Measurements from ENCODE around the gene TIMM21. TPM values are rescaled to one million over a fixed set of nuclear protein-coding genes. Genes with fewer than 3 reads are reported as not detected.

TIMM21 gene
- polyA plus RNA-seq, 1 donor (not counting 4 experiments of a cell fraction or from before 2014, with no cell fraction given), result 76.0 TPM

DNA sequence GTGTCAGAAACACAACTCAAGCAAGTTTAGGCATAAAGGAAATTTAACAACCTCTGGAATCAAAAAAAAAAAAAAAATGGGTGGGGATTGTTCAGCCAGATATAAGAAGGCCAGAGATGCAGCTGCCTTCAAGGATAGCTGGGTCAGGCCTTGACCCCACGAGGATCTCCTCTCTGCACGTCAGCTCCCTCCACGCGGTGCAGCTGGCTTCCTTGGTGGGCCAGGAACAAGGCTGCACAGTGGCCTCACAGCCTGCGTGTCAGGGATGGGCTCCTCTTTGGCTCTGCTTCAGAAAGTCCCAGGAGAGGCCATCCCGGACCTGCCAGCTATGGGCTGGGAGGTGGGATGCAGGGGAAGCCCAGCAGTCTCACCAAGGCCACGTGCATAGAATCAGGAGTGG is 55.5 kb downstream of the TIMM21 start:
- DNase-seq (ENCODE audit: low read depth, low spot score), result no peak
- dilution Hi-C loops (cut with MboI; ENCODE audit: extremely low pct_ligation_motif_present, low sequenced_read_pairs), result no loop called here
- no peaks in the 10 kb centered on the region for H3K9me1 ChIP-seq (ENCODE audit: control insufficient read depth, extremely low read depth, insufficient read depth, low read length)
- no peaks in the 10 kb centered on the region for H3K27me3 ChIP-seq (ENCODE audit: control insufficient read depth, extremely low read depth, insufficient read depth, low read length)
- H3K4me1 ChIP-seq (ENCODE audit: control insufficient read depth, extremely low read depth, insufficient read depth, low read length), result no peaks in the 10 kb centered on the region
- H3K9me3 ChIP-seq (ENCODE audit: control insufficient read depth, low read depth, low read length), result no peaks in the 10 kb centered on the region
- no peak overlapping the region for H3K9ac ChIP-seq (ENCODE audit: control insufficient read depth, extremely low read depth, insufficient read depth, low read length)
- H3K79me2 ChIP-seq (ENCODE audit: control insufficient read depth, insufficient read depth, low read length), result no peaks in the 10 kb centered on the region
- no peaks in the 10 kb centered on the region for H3K36me3 ChIP-seq (ENCODE audit: control insufficient read depth in 2 of 2, extremely low read depth in 1 of 2, insufficient read depth in 2 of 2, low read length in 2 of 2)
- no peak overlapping the region for H3K4me3 ChIP-seq (ENCODE audit: control insufficient read depth in 2 of 3, extremely low read depth in 1 of 3, insufficient read depth in 2 of 3, low read depth in 1 of 3, low read length in 3 of 3)
- H3K27ac ChIP-seq (ENCODE audit: control insufficient read depth, insufficient read depth, low read length), result no peak overlapping the region
- no peaks in the 10 kb centered on the region for H4K20me1 ChIP-seq (ENCODE audit: control insufficient read depth, extremely low read depth, insufficient read depth, low read length)
- no peak overlapping the region for H2AFZ ChIP-seq (ENCODE audit: control insufficient read depth, low read length)
- no peak for FAIRE-seq
- TF ChIP-seq EZH2 (IDR thresholded peaks at IDR 0.05; ENCODE audit: low read length), result no peak
- TF ChIP-seq, protein P1, sequence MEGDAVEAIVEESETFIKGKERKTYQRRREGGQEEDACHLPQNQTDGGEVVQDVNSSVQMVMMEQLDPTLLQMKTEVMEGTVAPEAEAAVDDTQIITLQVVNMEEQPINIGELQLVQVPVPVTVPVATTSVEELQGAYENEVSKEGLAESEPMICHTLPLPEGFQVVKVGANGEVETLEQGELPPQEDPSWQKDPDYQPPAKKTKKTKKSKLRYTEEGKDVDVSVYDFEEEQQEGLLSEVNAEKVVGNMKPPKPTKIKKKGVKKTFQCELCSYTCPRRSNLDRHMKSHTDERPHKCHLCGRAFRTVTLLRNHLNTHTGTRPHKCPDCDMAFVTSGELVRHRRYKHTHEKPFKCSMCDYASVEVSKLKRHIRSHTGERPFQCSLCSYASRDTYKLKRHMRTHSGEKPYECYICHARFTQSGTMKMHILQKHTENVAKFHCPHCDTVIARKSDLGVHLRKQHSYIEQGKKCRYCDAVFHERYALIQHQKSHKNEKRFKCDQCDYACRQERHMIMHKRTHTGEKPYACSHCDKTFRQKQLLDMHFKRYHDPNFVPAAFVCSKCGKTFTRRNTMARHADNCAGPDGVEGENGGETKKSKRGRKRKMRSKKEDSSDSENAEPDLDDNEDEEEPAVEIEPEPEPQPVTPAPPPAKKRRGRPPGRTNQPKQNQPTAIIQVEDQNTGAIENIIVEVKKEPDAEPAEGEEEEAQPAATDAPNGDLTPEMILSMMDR (optimal IDR thresholded peaks at IDR 0.05 in 1 of 3, IDR thresholded peaks at IDR 0.05 in 1 of 3, conservative IDR thresholded peaks at IDR 0.05 in 1 of 3; ENCODE audit: extremely low read depth in 1 of 3, insufficient read depth in 2 of 3, low read length in 3 of 3), result no peak
- H3K4me2 ChIP-seq (ENCODE audit: control insufficient read depth, extremely low read depth, insufficient read depth, low read depth, low read length), result no peak overlapping the region

- Histone ChIP-seq H3K4me1 (ENCODE audit: control insufficient read depth, extremely low read depth, insufficient read depth, low read length) (no peaks in the 10 kb centered on the region), H3K9ac (ENCODE audit: control insufficient read depth, extremely low read depth, insufficient read depth, low read length) (no peak overlapping the region), H2AFZ (ENCODE audit: control insufficient read depth, low read length) (no peak overlapping the region), H3K36me3 (ENCODE audit: control insufficient read depth in 2 of 2, extremely low read depth in 1 of 2, insufficient read depth in 2 of 2, low read length in 2 of 2) (no peaks in the 10 kb centered on the region), H4K20me1 (ENCODE audit: control insufficient read depth, extremely low read depth, insufficient read depth, low read length) (no peaks in the 10 kb centered on the region), H3K27ac (ENCODE audit: control insufficient read depth, insufficient read depth, low read length) (no peak overlapping the region), H3K4me2 (ENCODE audit: control insufficient read depth, extremely low read depth, insufficient read depth, low read depth, low read length) (no peak overlapping the region), H3K4me3 (ENCODE audit: control insufficient read depth in 2 of 3, extremely low read depth in 1 of 3, insufficient read depth in 2 of 3, low read depth in 1 of 3, low read length in 3 of 3) (no peak overlapping the region), H3K79me2 (ENCODE audit: control insufficient read depth, insufficient read depth, low read length) (no peaks in the 10 kb centered on the region), H3K9me3 (ENCODE audit: control insufficient read depth, low read depth, low read length) (no peaks in the 10 kb centered on the region), H3K9me1 (ENCODE audit: control insufficient read depth, extremely low read depth, insufficient read depth, low read length) (no peaks in the 10 kb centered on the region), H3K27me3 (ENCODE audit: control insufficient read depth, extremely low read depth, insufficient read depth, low read length) (no peaks in the 10 kb centered on the region)
- dilution Hi-C loops (cut with MboI; ENCODE audit: extremely low pct_ligation_motif_present, low sequenced_read_pairs), result no loop called here
- FAIRE-seq (no peak), DNase-seq (ENCODE audit: low read depth, low spot score) (no peak)
- TF ChIP-seq EZH2 (IDR thresholded peaks at IDR 0.05; ENCODE audit: low read length), result no peak
- TF ChIP-seq, protein P1 (optimal IDR thresholded peaks at IDR 0.05 in 1 of 3, IDR thresholded peaks at IDR 0.05 in 1 of 3, conservative IDR thresholded peaks at IDR 0.05 in 1 of 3; ENCODE audit: extremely low read depth in 1 of 3, insufficient read depth in 2 of 3, low read length in 3 of 3), result no peak
These were observed 56.3 kb downstream of the TIMM21 start for GRCh38 chr18:74204526-74205152.

Other genes starting within 250 kb of the TIMM21 start
- gene FBXO15, start 689 bp upstream of the TIMM21 start, polyA plus RNA-seq, result 0.11 to 0.61 TPM (median 0.26 TPM) in 3 replicates
- 42.2 to 49.4 TPM (median 42.6 TPM) in 3 replicates for gene CYB5A, start 143.4 kb downstream of the TIMM21 start, polyA plus RNA-seq
- gene C18orf63, start 167.3 kb downstream of the TIMM21 start, polyA plus RNA-seq, result not detected in 3 replicates